AML-193 (cell line): ENCODE measurements around the gene ABCG4.
"Not testable (repeated sequence)": the region's sequence is repeated elsewhere in the genome, so short reads cannot be mapped to it uniquely, and the experiment has no call there.

ENCODE experiments used
- DNase-seq, 2 experiments: peaks; one replicate each; lab custom pipeline; 2025; lab: John Stamatoyannopoulos, UW

Gene ABCG4

DNA sequence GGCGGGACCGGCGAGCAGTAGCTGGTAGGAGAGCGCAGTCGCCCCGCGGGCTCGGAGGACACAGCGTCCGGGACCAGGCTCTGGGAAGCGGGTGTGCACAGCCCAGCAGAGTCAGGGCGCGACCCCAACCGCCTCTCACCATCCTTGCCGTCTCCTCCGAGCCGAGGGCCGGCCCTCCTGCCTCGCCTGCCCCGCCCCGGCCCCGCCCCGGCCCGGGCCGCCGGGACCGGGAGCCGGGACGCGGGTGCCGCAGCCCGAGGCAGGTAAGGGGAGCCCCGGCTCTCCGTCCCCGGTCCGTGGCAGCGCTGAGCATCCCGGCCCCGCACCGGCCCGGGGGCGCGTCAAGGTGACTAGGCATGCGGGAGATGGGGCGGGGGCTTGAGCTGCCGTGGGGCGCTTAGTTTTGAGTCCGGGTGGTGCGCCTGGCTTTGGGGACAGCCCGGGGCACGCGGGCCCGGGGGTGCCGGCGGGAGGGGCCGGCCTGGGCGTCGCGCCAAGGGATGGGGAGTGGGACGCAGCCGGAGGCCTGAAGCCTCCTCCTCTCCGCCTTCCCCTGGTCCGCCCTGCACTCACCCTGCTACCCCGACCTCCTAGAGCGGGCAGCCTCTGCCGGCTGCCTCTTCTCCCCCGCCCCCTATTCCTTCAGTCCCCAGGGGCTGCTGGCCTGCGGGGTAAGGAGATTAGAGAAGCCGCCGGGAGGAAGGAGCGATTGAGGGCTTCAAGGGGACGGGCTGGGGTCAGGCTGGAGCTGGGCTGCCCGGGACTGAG, at the start of gene ABCG4:
Gene ABCG4 (plus strand): TSS at position 35 of the 768 bp plus-strand sequence. CDS start 914 bp downstream, outside the sequence.
- DNase-seq = no peak

DNA sequence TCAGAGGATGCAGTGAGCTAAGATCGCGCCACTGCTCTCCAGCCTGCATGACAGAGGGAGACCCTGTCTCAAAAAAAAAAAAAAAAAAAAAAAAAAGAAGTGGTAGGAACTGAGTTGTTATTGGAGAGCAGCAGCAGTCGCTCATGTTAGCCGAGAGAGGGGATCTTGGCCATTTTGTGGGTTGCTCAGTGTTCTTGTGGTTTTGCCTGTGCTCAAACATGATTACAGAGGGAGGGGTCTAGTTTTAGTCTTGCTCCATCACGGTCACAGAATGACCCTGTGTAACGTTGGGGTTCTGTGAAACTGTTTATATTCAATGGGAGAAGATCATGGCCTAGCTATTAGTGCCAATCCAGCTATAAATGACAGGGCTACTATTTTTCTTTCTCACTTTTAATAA, 49.1 kb upstream of the ABCG4 start:
- DNase-seq = no peak

DNA sequence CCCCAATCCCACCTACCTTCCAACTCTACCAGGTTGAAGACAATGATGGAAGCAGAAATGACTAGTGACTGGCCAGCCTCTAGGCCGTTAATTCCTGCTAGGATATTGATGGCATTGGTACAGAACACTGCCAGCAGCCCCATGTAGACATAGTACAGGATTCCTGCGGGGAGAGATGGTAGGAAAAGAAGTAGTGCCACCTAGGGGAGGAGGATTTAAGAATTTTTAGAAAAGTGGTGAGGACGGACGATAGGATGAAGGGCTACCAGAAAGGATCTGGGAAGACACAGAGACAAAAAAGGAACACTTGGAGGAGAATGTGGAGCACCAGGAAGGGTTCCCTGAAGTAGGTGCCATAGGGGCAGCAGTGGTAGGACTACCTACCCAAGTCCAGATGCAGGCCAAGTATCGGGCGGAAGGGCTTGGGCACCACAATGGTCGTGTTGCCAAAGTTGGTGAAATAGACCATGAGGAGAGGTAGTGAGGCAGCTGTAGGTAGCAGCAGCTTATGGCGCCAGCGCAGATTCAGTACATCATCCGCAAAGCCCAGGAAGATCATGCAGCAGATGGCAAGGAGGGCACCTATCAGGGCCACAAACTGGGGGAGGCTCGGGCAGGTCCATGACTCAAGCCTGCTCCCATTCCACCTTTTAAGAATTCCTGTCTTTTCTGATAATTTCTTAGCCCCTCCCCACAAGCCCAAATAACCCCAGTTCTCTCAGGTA, 48.4 kb upstream of the ABCG4 start:
- DNase-seq = peak; percentile 35 to 56

DNA sequence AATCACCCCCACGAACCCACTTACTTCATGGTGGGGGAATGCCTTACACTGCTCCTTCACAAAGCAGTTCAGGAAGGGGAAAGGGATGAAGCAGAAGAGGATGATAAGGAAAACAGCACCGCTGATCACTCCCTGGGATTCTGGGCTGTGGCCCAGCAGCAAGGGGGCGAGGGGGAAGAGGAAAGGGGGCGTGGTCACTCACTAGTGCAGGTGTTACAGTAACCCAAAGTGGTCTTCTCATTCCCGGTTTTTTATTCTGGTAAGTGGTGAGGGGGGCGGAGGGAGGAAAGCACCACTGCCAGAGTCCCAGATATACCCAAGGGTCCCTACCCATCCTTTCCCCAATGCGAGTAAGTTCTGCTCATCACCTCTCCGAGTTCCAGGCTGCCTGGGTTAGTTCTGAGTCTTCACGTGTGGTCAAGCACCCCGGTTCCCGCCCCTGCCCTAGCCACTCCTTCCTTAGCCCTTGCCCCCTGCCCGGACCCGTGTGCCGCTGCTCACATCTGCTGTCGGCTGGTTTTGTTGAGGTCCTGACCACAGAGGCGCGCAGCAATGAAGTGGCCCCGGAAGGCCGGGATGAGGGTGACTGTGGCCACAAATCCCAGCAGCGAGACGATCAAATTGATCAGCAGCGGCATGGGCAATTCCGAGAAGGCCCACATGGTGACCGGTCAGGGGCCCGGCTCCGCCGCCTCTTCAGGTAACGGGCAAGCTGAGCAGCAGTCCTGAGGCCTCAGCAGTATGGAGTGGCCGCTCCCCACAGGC, 47.7 kb upstream of the ABCG4 start:
- peak in 1 of 2 experiments; percentile 10 for DNase-seq

DNA sequence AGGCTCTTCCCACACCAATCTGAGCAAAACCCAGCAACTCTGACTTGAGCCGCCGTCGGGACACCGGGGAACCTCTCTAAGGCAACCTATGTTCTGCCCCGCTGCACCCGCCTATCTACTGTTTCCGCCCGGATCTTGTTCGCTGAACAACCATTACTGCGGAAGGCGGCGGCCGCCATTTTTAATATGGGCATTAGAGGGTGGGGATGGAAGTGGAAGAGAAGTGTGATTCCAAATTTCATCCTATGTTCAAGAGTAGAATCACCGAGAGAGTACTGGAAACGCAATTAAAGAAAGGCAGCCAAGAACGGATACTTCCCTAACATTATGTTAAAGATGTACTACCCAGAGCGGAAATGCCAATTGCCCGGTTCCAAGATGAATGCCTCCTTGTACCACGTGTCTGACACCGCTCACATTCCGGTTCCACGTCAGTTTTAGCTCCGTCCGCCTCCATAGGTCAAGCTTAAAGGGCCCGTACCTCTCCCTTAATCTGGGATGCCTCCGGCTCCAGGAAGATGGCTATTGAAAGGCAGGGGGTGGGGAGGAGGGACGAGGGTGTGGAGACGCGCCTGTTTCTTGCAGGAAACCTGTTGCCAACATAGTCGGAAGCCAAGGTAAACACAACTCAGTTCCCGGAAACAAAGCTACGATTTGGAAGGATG, 47.0 kb upstream of the ABCG4 start, which contains the start of gene DPAGT1:
Gene DPAGT1 (minus strand): TSS at position 95 of the 665 bp plus-strand sequence. CDS start 198 bp downstream, outside the sequence.
- DNase-seq = peak; percentile 90 to 93

- DNase-seq = not testable (repeated sequence)
Observed at GRCh38 chr11:119103161-119103664, 45.6 kb upstream of the ABCG4 start.

DNA sequence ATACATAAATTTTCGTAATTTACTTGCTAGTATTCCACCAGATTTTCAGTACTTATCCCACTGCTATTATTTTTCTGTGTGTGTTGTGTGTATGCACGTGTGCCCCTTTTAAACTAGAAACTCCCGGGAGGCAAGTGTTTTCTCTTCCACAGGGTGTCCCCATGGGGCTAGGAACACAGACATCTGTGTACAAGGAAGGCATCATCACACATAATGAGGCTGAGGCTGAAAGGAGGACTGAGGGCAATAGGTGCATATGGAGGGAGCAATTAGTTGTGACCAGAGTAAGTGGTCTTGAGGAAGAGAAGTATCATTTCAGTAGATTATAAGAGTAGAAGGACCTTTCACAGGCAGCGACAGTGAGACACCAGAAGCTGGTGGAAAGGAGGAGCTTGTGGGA, 45.1 kb upstream of the ABCG4 start:
- DNase-seq = peak in 1 of 2 experiments; percentile 12

DNA sequence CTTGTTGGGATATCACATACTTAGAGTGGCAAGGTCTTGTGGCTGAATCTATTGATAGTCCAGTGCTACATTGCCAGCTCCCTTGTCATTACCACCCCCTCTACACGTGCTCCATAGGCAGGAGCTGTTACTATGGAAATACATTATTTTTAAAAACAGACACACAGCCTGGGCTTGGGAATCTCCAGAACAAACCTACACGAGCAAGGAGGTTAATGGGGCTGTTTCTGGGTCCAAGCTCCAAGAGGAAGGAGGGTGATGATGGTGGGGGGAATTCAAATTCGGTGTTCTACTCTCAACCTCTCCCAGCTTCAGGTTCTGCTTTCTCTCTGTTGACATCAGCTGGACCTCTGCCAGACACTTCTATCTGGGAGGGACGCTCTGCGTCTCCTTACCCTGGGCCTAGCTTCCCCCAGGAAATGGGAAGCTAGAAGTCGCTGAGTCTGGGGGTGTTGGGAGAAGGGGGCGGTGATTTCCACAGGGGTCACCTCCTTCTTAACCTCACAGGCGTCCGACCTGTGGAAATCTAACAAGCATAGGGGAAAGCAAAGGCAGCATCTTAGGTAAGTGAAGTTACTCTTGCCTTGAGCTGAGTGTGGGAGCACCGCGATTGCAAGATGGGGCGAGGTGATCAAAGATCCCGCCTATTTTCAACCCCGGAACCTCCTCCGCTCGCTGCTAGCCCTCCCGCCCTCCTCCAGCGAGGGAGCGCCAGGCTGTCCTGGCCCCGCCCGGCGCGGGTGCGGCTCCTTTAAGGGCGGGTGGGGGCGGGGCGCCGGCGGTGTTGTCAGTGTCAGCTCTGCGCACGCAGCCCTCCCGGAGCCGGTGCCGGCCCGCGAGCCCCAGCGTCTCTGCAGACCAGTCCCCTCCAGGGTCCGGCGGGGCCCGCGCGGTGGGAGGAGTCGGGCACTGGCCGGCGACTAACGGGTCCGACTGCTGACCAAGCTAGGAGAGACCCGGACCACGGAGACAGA, 42.0 kb upstream of the ABCG4 start, which contains the start of gene C2CD2L:
Gene C2CD2L (plus strand): TSS at position 781 of the 974 bp plus-strand sequence. CDS start 398 bp downstream, outside the sequence.
- peak; percentile 86 to 88 for DNase-seq

GRCh38 chr11:119107538-119108145, 41.2 kb upstream of the ABCG4 start:
- DNase-seq = no peak

- DNase-seq = peak; percentile 65 to 73
Observed at GRCh38 chr11:119108146-119108856, 40.6 kb upstream of the ABCG4 start.

DNA sequence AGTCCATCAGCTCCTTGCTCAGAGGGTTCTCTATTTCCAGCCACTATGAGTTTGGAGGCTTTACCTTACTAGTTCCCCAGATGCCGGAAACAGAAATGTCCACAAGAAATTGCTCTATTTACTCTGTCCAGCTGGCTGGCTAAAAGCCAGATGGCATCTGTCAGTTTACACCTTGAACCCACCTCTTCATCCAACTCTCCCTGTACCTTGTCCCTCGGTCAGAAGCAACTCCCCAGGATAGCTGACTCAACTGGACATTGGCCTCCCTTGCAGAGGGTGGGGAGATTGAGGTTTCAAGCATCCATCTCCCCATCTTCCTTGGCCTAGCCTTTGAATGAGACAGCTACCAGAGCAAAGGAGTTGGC, 40.0 kb upstream of the ABCG4 start:
- DNase-seq = no peak

DNA sequence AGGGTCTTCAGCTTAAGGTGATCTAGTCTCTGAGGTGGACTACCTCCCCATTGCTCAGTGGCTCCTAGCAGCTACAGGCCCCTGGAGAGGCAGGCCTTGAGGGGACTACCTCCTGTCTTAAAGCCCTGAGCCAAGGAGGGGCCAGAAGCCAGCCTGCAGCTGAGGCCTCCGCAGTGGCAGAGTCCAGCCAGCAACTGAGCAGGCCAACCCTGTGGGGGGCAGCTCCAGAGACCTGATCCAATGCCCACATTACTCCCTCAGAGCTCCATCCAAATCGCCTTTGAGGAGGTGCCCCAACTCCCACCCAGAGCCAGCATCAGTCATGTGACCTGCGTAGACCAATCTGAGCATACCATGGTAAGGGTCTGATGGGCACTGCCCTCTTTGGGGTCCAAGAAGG, 39.0 kb upstream of the ABCG4 start:
- DNase-seq = no peak

- no peak for DNase-seq
Observed at GRCh38 chr11:119110439-119110838, 38.4 kb upstream of the ABCG4 start.

GRCh38 chr11:119111361-119111925, 37.4 kb upstream of the ABCG4 start:
- no peak for DNase-seq

DNA sequence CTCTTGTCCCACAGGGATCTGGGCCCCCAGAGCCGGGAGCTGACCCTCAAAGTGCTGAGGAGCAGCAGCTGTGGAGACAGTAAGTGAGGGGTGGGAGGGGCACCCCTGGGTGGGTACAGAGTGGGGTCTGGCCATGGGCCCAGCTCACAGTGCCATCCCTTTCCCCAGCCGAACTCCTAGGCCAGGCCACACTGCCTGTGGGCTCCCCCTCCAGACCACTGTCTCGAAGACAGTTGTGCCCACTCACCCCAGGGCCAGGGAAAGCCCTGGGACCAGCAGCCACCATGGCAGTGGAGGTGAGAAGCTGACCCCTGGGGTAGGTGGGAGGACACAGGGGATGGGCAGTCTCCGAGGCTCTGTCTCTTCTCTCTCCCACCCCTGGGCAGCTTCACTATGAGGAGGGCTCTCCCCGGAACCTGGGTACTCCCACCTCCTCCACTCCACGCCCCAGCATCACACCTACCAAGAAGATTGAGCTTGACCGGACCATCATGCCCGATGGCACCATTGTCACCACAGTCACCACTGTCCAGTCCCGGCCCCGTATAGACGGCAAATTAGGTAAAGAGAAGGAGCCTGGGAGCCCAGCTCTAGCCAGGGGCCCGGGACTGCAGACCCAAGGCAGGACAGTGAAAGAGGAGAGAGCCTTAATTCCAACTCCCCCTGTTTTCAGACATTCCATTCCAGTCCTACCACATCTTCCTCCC, 36.4 kb upstream of the ABCG4 start:
- no peak for DNase-seq

DNA sequence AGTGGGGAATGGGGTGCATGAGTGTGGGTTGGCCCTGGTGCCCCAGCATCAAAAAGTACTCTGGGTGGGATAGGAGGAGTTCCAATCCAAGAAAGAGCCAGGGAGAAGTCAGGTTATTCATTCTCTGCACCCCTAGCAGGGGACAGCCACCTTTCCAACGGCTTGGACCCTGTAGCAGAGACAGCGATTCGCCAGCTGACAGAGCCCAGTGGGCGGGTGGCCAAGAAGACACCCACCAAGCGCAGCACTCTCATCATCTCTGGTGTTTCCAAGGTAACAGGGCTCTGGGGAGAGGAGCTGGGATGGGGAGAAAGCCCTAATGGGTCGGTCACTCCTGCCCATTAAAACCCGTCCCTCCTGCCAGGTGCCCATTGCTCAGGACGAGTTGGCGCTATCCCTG, 35.1 kb upstream of the ABCG4 start:
- no peak for DNase-seq

DNA sequence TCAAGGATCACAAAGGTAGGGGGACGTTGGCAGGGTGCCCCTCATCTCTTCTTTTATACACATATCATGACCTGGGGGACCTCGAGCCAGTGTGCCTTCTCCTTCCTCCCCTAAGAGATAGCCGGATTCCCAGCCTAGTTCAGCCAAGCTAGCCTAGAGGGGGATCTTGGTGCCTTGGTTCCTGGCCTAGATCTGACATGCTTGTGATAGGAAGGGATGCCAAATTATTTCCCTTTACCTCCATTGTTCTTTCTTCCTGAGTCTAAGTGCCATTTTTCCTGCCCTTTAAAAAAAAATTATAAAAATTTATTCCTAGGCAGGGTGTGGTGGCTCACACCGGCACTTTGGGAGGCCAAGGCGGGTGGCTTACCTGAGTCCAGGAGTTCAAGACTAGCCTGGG, 34.5 kb upstream of the ABCG4 start:
- no peak for DNase-seq
